Nephron progenitor cell (in vitro differentiated cells): ENCODE data around the gene PTGER1.

Source experiments
- DNase-seq: peaks from one replicate; pipeline ENCODE4 v3.0.0; 2021
- H3K27ac Mint-ChIP-seq: 2 replicates; pipeline ENCODE4 v1.8.0; 2021; ENCODE audit warnings: mild to moderate bottlenecking, moderate library complexity, mixed read lengths
- H3K27me3 Mint-ChIP-seq: 2 replicates; pipeline ENCODE4 v1.8.0; 2021; ENCODE audit warnings: mild to moderate bottlenecking, low read depth, mixed read lengths; ENCODE audit not compliant: poor library complexity
- H3K36me3 Mint-ChIP-seq: 2 replicates; pipeline ENCODE4 v1.8.0; 2021; ENCODE audit warnings: low read depth, mixed read lengths
- H3K4me1 Mint-ChIP-seq: 2 replicates; pipeline ENCODE4 v1.8.0; 2021; ENCODE audit warnings: mixed read lengths
- H3K4me3 Mint-ChIP-seq: 2 replicates; pipeline ENCODE4 v1.8.0; 2021; ENCODE audit warnings: mild to moderate bottlenecking, moderate library complexity, mixed read lengths
- H3K9me3 Mint-ChIP-seq: 2 replicates; pipeline ENCODE4 v1.8.0; 2021; ENCODE audit warnings: mild to moderate bottlenecking, moderate library complexity, mixed read lengths
- CTCF ChIP-seq: fragments of 200-600 bp; sonication (generic); IDR thresholded peaks from 2 replicates; pipeline ENCODE4 v1.5.0; 2021; ENCODE audit warnings: antibody characterized with exemption

Gene PTGER1

DNA sequence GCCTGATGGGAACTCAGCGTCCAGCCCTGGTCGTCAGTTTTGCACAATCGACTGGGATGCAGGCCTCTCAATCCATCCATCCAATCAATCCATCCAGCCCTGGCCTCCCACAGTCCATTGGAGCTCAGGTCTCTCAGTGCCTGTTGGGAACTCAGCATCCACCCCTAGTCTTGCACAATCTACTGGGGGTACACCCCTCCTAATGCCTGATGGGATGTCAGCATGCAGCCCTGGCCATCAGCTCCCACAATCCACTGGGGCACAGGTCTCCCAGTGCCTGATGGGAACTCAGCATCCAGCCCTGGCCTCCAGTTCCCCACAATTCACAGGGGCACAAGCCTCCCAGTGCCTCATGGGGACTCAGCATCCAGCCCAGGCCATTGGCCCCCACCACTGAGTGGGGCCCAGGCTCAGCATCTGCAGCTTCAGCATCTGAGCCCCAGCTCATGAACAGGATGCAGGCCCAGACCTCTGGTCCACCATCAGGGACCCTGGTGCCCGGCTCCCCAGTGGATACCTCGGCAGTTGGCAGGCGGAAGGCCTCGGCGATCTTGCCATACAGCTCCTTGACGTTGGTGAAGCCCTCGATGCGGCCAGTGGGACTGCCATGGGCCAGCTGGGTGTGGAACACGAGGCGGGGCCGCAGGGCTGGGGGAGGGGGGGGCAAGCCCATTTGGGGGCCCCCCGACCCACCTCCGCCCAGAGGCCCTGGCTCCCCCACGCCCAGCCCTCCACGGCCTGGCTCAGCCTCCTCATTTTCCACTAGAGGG, 7.2 kb upstream of the PTGER1 start:
- peaks cover 25% of the 10 kb centered on the region for H3K36me3 Mint-ChIP-seq
- H3K27me3 Mint-ChIP-seq, result no peaks in the 10 kb centered on the region
- H3K27ac Mint-ChIP-seq, result no peak overlapping the region
- no peaks in the 10 kb centered on the region for H3K9me3 Mint-ChIP-seq
- DNase-seq, result no peak
- H3K4me3 Mint-ChIP-seq, result no peak overlapping the region
- H3K4me1 Mint-ChIP-seq, result peaks cover 9% of the 10 kb centered on the region
- TF ChIP-seq CTCF, result no peak

DNA sequence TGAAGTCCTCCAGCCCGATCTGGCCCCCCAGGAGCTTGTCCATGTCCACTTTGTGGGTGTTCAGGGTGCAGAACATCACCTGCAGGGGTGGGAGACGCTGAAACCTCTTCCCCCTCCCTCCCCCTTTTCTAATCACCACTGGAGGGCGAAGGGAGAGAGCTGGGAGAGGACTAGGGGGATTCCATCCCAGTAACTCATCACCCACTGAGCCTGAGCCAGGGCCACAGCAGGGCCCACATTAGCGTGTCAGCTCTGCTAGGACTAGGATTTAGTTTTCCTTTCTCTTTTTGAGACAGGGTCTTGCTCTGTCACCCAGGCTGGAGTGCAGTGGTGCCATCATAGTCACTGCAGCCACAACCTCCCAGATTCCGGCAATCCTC, 5.5 kb upstream of the PTGER1 start:
- H3K27ac Mint-ChIP-seq, result no peak overlapping the region
- no peak overlapping the region for H3K4me3 Mint-ChIP-seq
- no peaks in the 10 kb centered on the region for H3K9me3 Mint-ChIP-seq
- no peak for TF ChIP-seq CTCF
- no peak for DNase-seq
- peaks cover 22% of the 10 kb centered on the region for H3K4me1 Mint-ChIP-seq
- no peaks in the 10 kb centered on the region for H3K27me3 Mint-ChIP-seq
- H3K36me3 Mint-ChIP-seq, result peaks cover 12% of the 10 kb centered on the region

DNA sequence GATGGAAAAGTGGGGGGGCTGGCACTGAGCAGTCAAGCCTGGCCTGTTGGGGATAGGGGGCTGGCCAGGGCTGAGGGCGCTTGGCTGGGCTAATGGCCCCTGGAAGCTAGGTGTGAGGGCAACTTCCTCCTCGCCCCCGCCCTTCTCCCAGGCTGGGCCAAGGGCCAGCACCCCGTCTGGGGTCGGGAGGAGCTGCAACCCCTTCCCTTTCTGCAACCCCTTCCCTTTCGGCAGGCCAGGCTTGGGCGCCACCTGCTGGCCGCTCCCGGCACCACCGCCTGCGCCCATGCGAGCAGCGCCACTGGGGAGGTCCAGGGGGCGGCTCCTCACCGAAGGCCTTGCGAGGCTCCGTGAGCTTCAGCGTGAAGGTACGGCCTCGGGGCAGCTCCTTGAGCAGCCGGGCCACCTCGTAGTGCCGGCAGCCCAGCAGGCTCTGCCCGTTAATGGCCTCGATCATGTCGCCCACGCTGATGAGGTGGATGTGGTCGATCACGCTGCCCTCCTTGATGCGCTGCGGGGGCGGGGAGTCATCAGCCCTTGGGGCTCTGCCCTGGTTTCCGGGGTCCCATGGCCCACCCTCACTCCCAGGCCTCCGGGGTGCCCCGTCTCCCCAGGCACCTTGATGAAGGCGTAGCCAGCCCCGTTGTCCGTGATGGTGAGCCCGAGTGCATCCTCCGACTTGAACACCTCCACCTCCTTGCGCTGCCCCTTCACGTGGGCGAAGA, 5.0 kb upstream of the PTGER1 start:
- no peak overlapping the region for H3K27ac Mint-ChIP-seq
- no peaks in the 10 kb centered on the region for H3K9me3 Mint-ChIP-seq
- H3K4me1 Mint-ChIP-seq, result peaks cover 26% of the 10 kb centered on the region
- peak; percentile 89 for DNase-seq
- no peak overlapping the region for H3K4me3 Mint-ChIP-seq
- peak; percentile 95 for TF ChIP-seq CTCF
- H3K27me3 Mint-ChIP-seq, result no peaks in the 10 kb centered on the region
- peaks cover 12% of the 10 kb centered on the region for H3K36me3 Mint-ChIP-seq

DNA sequence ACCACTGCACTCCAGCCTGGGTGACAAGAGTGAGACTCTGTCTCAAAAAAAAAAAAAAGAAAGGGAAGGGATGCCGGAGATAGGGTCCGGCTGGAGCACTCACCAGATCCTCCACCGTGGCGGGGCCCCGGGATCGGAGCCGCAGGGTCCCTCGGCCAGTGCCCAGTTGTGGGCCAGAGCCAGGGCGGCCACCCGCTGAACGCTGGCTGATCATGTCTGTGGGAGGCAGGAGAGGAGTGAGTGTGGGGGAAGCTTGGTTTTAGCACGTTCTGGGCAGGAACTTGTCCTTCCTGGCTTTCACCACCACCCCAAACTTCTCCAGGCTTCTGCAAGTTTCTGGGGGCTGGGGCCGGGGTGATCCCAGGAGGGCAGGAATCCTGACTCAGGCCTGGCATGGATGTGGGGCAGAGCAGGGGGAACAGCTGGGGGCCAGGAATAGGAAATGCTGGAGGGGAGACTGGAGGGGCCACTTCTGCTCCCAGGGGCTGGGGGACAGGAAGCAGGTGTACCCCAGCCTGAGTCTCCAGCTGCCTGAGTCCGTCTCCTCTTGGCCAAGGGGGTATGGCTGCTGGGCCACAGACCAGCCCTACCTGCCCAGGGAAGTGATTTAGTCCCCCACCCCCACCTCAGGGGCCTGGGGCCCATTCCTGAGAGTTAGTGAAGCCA, 4.3 kb upstream of the PTGER1 start:
- no peaks in the 10 kb centered on the region for H3K9me3 Mint-ChIP-seq
- no peak overlapping the region for H3K4me3 Mint-ChIP-seq
- H3K36me3 Mint-ChIP-seq, result peaks cover 12% of the 10 kb centered on the region
- no peak for DNase-seq
- no peaks in the 10 kb centered on the region for H3K27me3 Mint-ChIP-seq
- H3K27ac Mint-ChIP-seq, result no peak overlapping the region
- H3K4me1 Mint-ChIP-seq, result peaks cover 31% of the 10 kb centered on the region
- TF ChIP-seq CTCF, result no peak

- Mint-ChIP-seq H3K27me3 (no peaks in the 10 kb centered on the region), H3K36me3 (peaks cover 7% of the 10 kb centered on the region), H3K27ac (no peak overlapping the region), H3K9me3 (no peaks in the 10 kb centered on the region), H3K4me1 (peaks cover 32% of the 10 kb centered on the region), H3K4me3 (no peak overlapping the region)
- TF ChIP-seq CTCF, result no peak
- DNase-seq, result no peak
Observed at GRCh38 chr19:14478113-14478545, 3.0 kb upstream of the PTGER1 start.
